WERI-Rb-1 (cell line): ENCODE data around the gene TNFRSF6B.

ENCODE experiments used
- DNase-seq: peaks from one replicate; pipeline ENCODE4 v3.0.0-alpha.2; 2020
- H3K27ac ChIP-seq: fragments of 250-450 bp; sonication (Bioruptor Pico); 2 replicates; pipeline ENCODE4 v1.5.1; 2020; ENCODE audit warnings: mild to moderate bottlenecking, moderate library complexity
- H3K27me3 ChIP-seq: fragments of 250-450 bp; sonication (Bioruptor Pico); 2 replicates; pipeline ENCODE4 v1.5.1; 2021; ENCODE audit warnings: mild to moderate bottlenecking, low read depth, moderate library complexity; ENCODE audit not compliant: insufficient read depth, severe bottlenecking
- H3K36me3 ChIP-seq: fragments of 250-450 bp; sonication (Bioruptor Pico); 2 replicates; pipeline ENCODE4 v1.5.1; 2020; ENCODE audit warnings: mild to moderate bottlenecking, moderate library complexity
- H3K4me3 ChIP-seq: 2 replicates; pipeline ENCODE4 v1.5.1; 2011; ENCODE audit warnings: low read depth, mild to moderate bottlenecking, control low read depth, low read length
- H3K9me3 ChIP-seq: fragments of 250-450 bp; sonication (Bioruptor Pico); 2 replicates; pipeline ENCODE4 v1.5.1; 2021; ENCODE audit warnings: mild to moderate bottlenecking, moderate library complexity; ENCODE audit not compliant: severe bottlenecking
- TF ChIP-seq, protein P1 (sequence below): IDR thresholded peaks from 2 replicates; pipeline ENCODE4 v1.5.1; 2011; ENCODE audit warnings: low read depth, mild to moderate bottlenecking, control low read depth, inconsistent platforms, low read length

TNFRSF6B gene

DNA sequence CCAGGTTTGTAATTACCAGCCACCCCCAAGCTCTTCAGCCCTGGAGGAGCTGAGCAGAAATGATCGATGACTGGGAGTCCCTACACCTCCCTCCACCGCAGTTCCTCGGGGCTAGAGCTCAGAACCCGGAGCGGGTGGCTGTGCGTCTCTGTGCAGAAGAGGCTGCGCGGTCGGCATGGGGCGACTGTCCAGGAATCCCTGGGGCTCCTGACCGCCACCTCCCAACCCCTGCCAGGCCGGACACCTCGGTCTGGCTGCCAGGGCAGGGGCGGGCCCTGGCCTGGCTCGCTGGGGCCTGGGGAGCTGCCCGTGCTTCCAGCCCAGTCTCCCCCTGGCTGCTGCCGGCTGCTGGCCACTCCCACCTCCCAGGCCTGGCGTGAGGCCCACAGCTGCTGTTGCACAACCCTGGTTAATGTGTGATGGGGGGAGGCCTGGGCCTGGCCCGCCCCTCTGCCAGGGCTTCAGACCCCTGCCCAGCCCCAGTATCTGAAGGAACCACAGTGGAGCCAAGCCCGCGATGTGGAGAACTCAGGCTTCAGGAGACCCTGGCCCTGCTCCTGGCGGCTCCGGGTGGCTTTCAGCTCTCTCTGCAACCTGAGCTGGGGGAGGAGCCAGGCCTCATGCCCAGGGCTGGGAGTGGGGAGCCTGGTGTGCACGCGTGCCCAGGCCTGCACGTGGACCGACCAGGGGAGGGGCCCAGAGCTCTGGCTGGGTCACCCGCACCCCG lies 44.3 kb downstream of the TNFRSF6B start:
- peaks cover 20% of the 10 kb centered on the region for H3K36me3 ChIP-seq
- no peaks in the 10 kb centered on the region for H3K9me3 ChIP-seq
- TF ChIP-seq, protein P1, sequence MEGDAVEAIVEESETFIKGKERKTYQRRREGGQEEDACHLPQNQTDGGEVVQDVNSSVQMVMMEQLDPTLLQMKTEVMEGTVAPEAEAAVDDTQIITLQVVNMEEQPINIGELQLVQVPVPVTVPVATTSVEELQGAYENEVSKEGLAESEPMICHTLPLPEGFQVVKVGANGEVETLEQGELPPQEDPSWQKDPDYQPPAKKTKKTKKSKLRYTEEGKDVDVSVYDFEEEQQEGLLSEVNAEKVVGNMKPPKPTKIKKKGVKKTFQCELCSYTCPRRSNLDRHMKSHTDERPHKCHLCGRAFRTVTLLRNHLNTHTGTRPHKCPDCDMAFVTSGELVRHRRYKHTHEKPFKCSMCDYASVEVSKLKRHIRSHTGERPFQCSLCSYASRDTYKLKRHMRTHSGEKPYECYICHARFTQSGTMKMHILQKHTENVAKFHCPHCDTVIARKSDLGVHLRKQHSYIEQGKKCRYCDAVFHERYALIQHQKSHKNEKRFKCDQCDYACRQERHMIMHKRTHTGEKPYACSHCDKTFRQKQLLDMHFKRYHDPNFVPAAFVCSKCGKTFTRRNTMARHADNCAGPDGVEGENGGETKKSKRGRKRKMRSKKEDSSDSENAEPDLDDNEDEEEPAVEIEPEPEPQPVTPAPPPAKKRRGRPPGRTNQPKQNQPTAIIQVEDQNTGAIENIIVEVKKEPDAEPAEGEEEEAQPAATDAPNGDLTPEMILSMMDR: no peak
- peak overlapping the region; percentile 69 for H3K4me3 ChIP-seq
- DNase-seq: peak; percentile 53
- no peaks in the 10 kb centered on the region for H3K27me3 ChIP-seq
- H3K27ac ChIP-seq: peak overlapping the region; percentile 78

DNA sequence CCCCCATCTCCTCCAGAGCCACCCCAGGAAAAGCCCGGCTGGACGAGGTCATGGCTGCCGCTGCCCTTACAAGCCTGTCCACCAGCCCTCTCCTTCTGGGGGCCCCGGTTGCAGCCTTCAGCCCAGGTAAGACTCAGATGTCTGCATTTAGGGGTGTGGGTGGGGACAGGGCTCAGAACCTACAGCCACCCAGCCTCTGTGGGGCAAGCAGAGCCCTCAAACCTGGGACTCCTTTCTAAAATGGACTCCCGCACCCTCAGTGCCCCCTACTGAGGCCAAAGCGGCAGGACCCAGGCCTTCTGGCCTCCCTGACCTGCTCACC lies 44.9 kb downstream of the TNFRSF6B start:
- H3K36me3 ChIP-seq: peaks cover 15% of the 10 kb centered on the region
- H3K27ac ChIP-seq: peak overlapping the region; percentile 78
- H3K4me3 ChIP-seq: peak overlapping the region; percentile 69
- DNase-seq: no peak
- TF ChIP-seq, protein P1: no peak
- H3K27me3 ChIP-seq: no peaks in the 10 kb centered on the region
- no peaks in the 10 kb centered on the region for H3K9me3 ChIP-seq

DNA sequence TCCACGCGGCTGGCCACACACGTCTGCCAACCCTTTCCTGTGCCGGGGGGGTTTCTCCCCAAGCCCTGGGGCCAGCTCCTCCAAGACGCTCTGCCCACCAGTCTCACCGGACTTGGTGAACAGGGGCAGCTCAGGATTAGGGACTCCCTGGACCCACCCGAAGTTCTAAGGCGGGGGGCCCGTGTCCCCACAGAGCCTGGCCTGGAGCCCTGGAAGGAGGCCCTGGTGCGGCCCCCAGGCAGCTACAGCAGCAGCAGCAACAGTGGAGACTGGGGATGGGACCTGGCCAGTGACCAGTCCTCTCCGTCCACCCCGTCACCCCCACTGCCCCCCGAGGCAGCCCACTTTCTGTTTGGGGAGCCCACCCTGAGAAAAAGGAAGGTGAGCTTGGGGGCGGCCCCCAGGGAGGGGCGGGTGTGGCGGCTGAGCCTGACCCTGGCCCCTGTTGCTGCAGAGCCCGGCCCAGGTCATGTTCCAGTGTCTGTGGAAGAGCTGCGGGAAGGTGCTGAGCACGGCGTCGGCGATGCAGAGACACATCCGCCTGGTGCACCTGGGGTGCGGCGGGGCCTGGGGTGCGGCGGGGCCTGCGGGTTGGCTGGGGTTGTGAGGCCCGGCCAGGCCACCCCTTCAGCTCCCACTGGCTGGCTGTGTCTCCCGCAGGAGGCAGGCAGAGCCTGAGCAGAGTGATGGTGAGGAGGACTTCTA lies 45.4 kb downstream of the TNFRSF6B start:
- TF ChIP-seq, protein P1: no peak
- Histone ChIP-seq H3K27ac (peak overlapping the region; percentile 78), H3K27me3 (no peaks in the 10 kb centered on the region), H3K36me3 (peaks cover 10% of the 10 kb centered on the region), H3K4me3 (no peak overlapping the region), H3K9me3 (no peaks in the 10 kb centered on the region)
- DNase-seq: no peak

DNA sequence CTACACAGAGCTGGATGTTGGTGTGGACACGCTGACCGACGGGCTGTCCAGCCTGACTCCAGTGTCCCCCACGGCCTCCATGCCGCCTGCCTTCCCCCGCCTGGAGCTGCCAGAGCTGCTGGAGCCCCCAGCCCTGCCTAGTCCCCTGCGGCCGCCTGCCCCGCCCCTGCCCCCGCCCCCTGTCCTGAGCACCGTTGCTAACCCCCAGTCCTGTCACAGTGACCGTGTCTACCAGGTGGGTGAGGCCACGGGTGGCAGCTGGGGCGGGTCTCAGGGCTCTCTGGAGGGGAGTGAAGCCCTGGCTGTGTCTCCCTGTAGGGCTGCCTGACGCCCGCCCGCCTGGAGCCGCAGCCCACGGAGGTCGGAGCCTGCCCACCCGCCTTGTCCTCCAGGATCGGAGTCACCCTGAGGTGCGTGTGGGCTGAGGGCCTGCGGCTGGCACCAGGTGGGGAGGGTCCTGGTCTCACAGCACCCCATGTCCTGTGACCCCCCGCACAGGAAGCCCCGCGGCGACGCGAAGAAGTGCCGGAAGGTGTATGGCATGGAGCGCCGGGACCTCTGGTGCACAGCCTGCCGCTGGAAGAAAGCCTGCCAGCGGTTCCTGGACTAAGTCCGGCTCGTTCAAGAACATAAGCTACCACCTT lies 46.1 kb downstream of the TNFRSF6B start:
- Histone ChIP-seq H3K27me3 (no peaks in the 10 kb centered on the region), H3K4me3 (no peak overlapping the region), H3K27ac (no peak overlapping the region), H3K36me3 (peaks cover 7% of the 10 kb centered on the region), H3K9me3 (no peaks in the 10 kb centered on the region)
- TF ChIP-seq, protein P1: no peak
- no peak for DNase-seq

DNA sequence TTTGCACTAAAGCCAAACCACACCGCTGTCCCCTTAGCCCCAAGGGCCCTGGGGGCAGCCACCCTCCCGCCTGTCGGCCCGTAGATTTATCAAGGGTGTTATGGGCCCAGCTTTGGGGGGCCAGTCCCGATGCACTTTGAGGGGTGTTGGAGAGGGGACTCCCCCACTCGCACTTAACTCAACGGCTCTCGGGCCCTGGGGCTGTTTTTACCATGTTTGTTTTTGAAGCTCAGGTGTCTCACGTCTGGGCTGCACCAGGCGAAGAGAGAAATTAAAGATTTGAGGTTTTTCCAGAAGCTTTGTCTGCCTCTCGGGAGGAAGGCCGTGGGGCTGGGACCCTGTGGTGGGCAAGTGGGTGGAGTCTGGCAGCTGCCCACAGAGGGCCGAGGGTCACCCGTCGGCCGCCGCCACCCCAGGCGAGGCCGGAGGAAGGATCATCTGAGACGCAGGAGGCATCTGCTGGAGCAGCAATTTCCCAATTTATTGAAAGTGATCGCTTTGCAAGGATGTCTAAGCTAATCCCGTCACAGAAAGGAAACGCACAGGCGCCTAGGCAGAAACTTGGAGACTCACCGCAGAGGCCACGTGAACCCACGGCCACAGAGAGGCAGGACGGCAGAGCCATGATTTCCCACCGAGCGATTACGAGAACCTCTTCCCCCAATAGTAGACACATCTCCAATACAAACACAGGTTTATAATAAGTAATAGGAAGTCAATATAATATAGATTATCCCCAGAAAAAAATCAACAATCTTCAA lies 46.9 kb downstream of the TNFRSF6B start:
- no peak overlapping the region for H3K27ac ChIP-seq
- peaks cover 7% of the 10 kb centered on the region for H3K36me3 ChIP-seq
- DNase-seq: no peak
- H3K4me3 ChIP-seq: no peak overlapping the region
- H3K9me3 ChIP-seq: no peaks in the 10 kb centered on the region
- TF ChIP-seq, protein P1: no peak
- H3K27me3 ChIP-seq: no peaks in the 10 kb centered on the region
